Fibroblast of villous mesenchyme (primary cell): ENCODE results near the gene SSTR5. TPM values are rescaled to one million over a fixed set of nuclear protein-coding genes. Genes with fewer than 3 reads are reported as not detected.

Experiments
- DNase-seq: peaks from one replicate; pipeline ENCODE4 v3.0.0-alpha.2; 2010; ENCODE audit warnings: low read depth
- H3K4me3 ChIP-seq: 2 replicates; pipeline ENCODE4 v1.5.1; 2011; ENCODE audit warnings: low read depth, mild to moderate bottlenecking, low read length
- total RNA-seq: library from RNA; depleted of rRNA; stranded (reverse); fragments of >200 nt; gene quantifications from 2 replicates; pipeline ENCODE4 v1.2.3, GENCODE V29; 2012
- TF ChIP-seq, protein P1 (sequence below): IDR thresholded peaks from 2 replicates; pipeline ENCODE4 v1.5.1; 2012; ENCODE audit warnings: low read depth, mild to moderate bottlenecking, low read length; ENCODE audit not compliant: insufficient read depth

SSTR5 gene
- total RNA-seq, 1 donor: not detected

GRCh38 chr16:1060416-1061340 lies 11.9 kb upstream of the SSTR5 start:
- no peak overlapping the region for H3K4me3 ChIP-seq
- TF ChIP-seq, protein P1, sequence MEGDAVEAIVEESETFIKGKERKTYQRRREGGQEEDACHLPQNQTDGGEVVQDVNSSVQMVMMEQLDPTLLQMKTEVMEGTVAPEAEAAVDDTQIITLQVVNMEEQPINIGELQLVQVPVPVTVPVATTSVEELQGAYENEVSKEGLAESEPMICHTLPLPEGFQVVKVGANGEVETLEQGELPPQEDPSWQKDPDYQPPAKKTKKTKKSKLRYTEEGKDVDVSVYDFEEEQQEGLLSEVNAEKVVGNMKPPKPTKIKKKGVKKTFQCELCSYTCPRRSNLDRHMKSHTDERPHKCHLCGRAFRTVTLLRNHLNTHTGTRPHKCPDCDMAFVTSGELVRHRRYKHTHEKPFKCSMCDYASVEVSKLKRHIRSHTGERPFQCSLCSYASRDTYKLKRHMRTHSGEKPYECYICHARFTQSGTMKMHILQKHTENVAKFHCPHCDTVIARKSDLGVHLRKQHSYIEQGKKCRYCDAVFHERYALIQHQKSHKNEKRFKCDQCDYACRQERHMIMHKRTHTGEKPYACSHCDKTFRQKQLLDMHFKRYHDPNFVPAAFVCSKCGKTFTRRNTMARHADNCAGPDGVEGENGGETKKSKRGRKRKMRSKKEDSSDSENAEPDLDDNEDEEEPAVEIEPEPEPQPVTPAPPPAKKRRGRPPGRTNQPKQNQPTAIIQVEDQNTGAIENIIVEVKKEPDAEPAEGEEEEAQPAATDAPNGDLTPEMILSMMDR: no peak
- no peak for DNase-seq

DNA sequence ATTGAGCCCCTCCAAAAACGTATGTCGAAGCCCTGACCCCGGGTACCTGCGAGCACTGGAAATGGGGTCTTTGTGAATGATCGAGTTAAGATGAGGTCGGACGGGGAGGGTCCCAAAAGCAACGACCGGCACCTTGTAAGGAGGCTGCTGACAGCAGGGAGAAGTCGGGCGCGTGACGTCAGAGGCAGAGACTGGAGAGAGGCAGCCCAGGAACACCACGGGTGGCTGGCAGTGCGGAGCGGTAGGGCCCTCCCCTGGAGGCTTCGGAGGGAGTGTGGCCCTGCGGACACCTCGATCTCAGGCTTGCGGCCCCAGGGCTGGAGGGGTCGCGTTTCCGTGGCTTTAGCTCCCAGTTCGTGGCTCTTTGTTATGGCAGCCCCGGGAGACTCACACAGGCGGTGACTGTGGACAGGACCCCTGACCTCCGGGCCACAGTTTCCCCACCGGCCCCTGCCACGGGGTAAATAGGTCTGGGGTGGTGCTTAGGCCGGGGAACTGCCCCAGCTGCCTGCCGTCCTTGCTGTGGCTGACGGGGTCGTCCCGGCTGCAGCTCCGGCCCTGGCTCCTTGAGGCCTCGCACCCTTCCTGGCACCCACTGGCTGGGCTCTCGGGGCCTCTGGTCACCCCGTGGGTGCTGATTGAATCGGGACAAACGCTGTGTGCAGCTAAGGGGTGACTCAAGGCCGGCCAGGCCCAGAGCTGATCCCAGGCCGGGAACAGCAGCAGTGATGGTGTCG lies 10.6 kb upstream of the SSTR5 start:
- TF ChIP-seq, protein P1: no peak
- no peak overlapping the region for H3K4me3 ChIP-seq
- no peak for DNase-seq

- TF ChIP-seq, protein P1: no peak
- no peak overlapping the region for H3K4me3 ChIP-seq
- no peak for DNase-seq
Observed at GRCh38 chr16:1062895-1063294, 9.7 kb upstream of the SSTR5 start.

- TF ChIP-seq, protein P1: no peak
- DNase-seq: no peak
Observed at GRCh38 chr16:1063728-1064127, 8.8 kb upstream of the SSTR5 start.

GRCh38 chr16:1065469-1066128 lies 6.9 kb upstream of the SSTR5 start:
- no peak overlapping the region for H3K4me3 ChIP-seq
- DNase-seq: no peak
- TF ChIP-seq, protein P1: no peak

More at GRCh38 chr16:1063728-1064127, 8.8 kb upstream of the SSTR5 start:
- H3K4me3 ChIP-seq: no peak overlapping the region

- TF ChIP-seq, protein P1: no peak
- no peak overlapping the region for H3K4me3 ChIP-seq
- no peak for DNase-seq
Observed at GRCh38 chr16:1066584-1067172, 5.9 kb upstream of the SSTR5 start.
